GM12878 (cell line): Measurements from ENCODE around the gene MAML3. TPM values are rescaled to one million over a fixed set of nuclear protein-coding genes. Genes with fewer than 3 reads are reported as not detected.

Experiments used
- ATAC-seq: fragments of 200-7000 bp; cut with Tn5 transposase; 3 replicates; pipeline ENCODE4 v1.9.1; 2020; ENCODE audit warnings: mild to moderate bottlenecking, moderate library complexity
- BruUV-seq: library from RNA; stranded (reverse); fragments of 400-500 nt; replicated peaks from 2 replicates; lab custom pipeline; 2021; lab: Mats Ljungman, UMichigan
- CTCF ChIA-PET: fragments of 300-600 bp; sonication (Branson Sonifier 250); formaldehyde crosslinking; extraction: SDS; loops from one replicate; lab custom pipeline; 2021; ENCODE audit warnings: inconsistent platforms; lab: Yijun Ruan, JAX
- POLR2A ChIA-PET: fragments of 350-600 bp; formaldehyde crosslinking; extraction: SDS; loops from one replicate; lab custom pipeline; 2021; ENCODE audit warnings: inconsistent platforms; lab: Charles Lee
- RAD21 ChIA-PET: fragments of 300-600 bp; sonication (Branson Sonifier 250); formaldehyde crosslinking; loops from one replicate; lab custom pipeline; 2023; ENCODE audit warnings: antibody characterized with exemption; ENCODE audit not compliant: unreplicated experiment; lab: Charles Lee
- SMC1A ChIA-PET: fragments of 300-600 bp; sonication (Branson Sonifier 250); formaldehyde crosslinking; loops from one replicate; lab custom pipeline; 2023; ENCODE audit not compliant: unreplicated experiment, uncharacterized antibody; lab: Charles Lee
- DNase-seq: peaks from one replicate; pipeline ENCODE4 v3.0.0-alpha.2; 2011; ENCODE audit warnings: low read depth, low spot score
- FAIRE-seq: peaks from 3 replicates; lab custom pipeline; 2011; peaks lifted over from hg19 to GRCh38; lab: Jason Lieb, UNC
- H2AFZ ChIP-seq: 2 replicates; pipeline ENCODE4 v1.6.0; 2011; ENCODE audit warnings: low read depth, low read length, control low read depth; ENCODE audit not compliant: control insufficient read depth
- H3K27ac ChIP-seq: 2 replicates; pipeline ENCODE4 v1.5.1; 2011; ENCODE audit warnings: control low read depth; ENCODE audit not compliant: control insufficient read depth, insufficient read depth
- H3K27me3 ChIP-seq, 2 experiments: replicated peaks in 1 of 2; 2 replicates each; pipeline versions ENCODE4 v1.6.0 to v1.6.1; 2011; ENCODE audit warnings: low read length in 1 of 2; ENCODE audit not compliant: control insufficient read depth in 2 of 2, insufficient read depth in 2 of 2
- H3K36me3 ChIP-seq, 2 experiments: 2 replicates each; pipeline ENCODE4 v1.5.1; 2011; ENCODE audit warnings: low read length in 1 of 2; ENCODE audit not compliant: control insufficient read depth in 2 of 2, insufficient read depth in 2 of 2
- H3K4me1 ChIP-seq: 2 replicates; pipeline ENCODE4 v1.6.1; 2011; ENCODE audit warnings: mild to moderate bottlenecking, low read length, moderate library complexity, mixed read lengths; ENCODE audit not compliant: control insufficient read depth, insufficient read depth
- H3K4me2 ChIP-seq: 2 replicates; pipeline ENCODE4 v1.6.0; 2011; ENCODE audit warnings: control low read depth; ENCODE audit not compliant: control insufficient read depth, insufficient read depth
- H3K4me3 ChIP-seq: fragments of 200-600 bp; sonication (generic); 2 replicates; pipeline ENCODE4 v1.5.1; 2016
- H3K79me2 ChIP-seq: 2 replicates; pipeline ENCODE4 v1.6.0; 2011; ENCODE audit warnings: low read length; ENCODE audit not compliant: control insufficient read depth, insufficient read depth
- H3K9ac ChIP-seq: 2 replicates; pipeline ENCODE4 v1.8.0; 2011; ENCODE audit warnings: low read length, control low read depth, mixed read lengths; ENCODE audit not compliant: control insufficient read depth, insufficient read depth
- H3K9me3 ChIP-seq: replicated peaks from 3 replicates; pipeline ENCODE4 v1.5.1; 2011; ENCODE audit warnings: mild to moderate bottlenecking, low read length; ENCODE audit not compliant: control insufficient read depth, insufficient read depth
- H4K20me1 ChIP-seq: 2 replicates; pipeline ENCODE4 v1.6.0; 2011; ENCODE audit not compliant: control insufficient read depth, insufficient read depth
- CEBPB ChIP-seq, 2 experiments: fragments of 150-350 bp in 1 of 2; IDR thresholded peaks; 2 replicates each; pipeline ENCODE4 v1.6.1; 2012 to 2014; ENCODE audit warnings: low read depth in 2 of 2, low read length in 2 of 2, borderline replicate concordance in 1 of 2, inconsistent platforms in 1 of 2
- EZH2 ChIP-seq: IDR thresholded peaks from 2 replicates; pipeline ENCODE4 v1.6.1; 2012; ENCODE audit warnings: low read depth, mild to moderate bottlenecking, control low read depth, inconsistent platforms, low read length, borderline replicate concordance; ENCODE audit not compliant: control insufficient read depth
- FOS ChIP-seq: IDR thresholded peaks from 3 replicates; pipeline ENCODE4 v1.6.1; 2011; ENCODE audit warnings: borderline replicate concordance; ENCODE audit not compliant: insufficient read length; ENCODE audit errors: extremely low read depth
- MEF2B ChIP-seq: fragments of 450-650 bp; IDR thresholded peaks from 2 replicates; pipeline ENCODE4 v1.6.1; 2018; ENCODE audit warnings: mild to moderate bottlenecking, moderate library complexity; ENCODE audit not compliant: partially characterized antibody, poor library complexity, severe bottlenecking
- MYB ChIP-seq: fragments of 150-350 bp; IDR thresholded peaks from 2 replicates; pipeline ENCODE4 v1.6.1; 2014; ENCODE audit warnings: mild to moderate bottlenecking, low read depth, low read length, borderline replicate concordance
- POLR2AphosphoS5 ChIP-seq: IDR thresholded peaks from 2 replicates; pipeline ENCODE4 v1.6.1; 2011; ENCODE audit warnings: mild to moderate bottlenecking, low read length, inconsistent platforms
- SRF ChIP-seq, 2 experiments: IDR thresholded peaks; 2 replicates each; pipeline ENCODE4 v1.6.1; 2011; ENCODE audit warnings: low read depth in 2 of 2, low read length in 2 of 2, mild to moderate bottlenecking in 1 of 2, moderate library complexity in 1 of 2
- SUPT20H ChIP-seq: IDR thresholded peaks from 2 replicates; pipeline ENCODE4 v1.6.1; 2011; ENCODE audit warnings: low read depth, mild to moderate bottlenecking, low read length, moderate library complexity, borderline replicate concordance; ENCODE audit not compliant: control insufficient read depth
- SUZ12 ChIP-seq: fragments of 200-600 bp; sonication (generic); IDR thresholded peaks from one replicate; pipeline ENCODE4 v1.6.1; 2018; ENCODE audit warnings: antibody characterized with exemption, mild to moderate bottlenecking; ENCODE audit not compliant: unreplicated experiment
- WGBS: methylation state at CpG from one replicate; pipeline ENCODE4 v1.1.6; 2016; ENCODE audit warnings: low lambda C conversion rate; ENCODE audit not compliant: insufficient replicate concordance, insufficient coverage; ENCODE audit errors: missing lambda C conversion rate; 5-methylcytosine and 5-hydroxymethylcytosine counted together
- in situ Hi-C: fragments of 300-500 bp; cut with MboI; formaldehyde crosslinking; loops from 9 replicates; pipeline ENCODE4 v1.14.3; 2018; ENCODE audit warnings: mixed read lengths
- intact Hi-C: fragments of 100-400 bp; cut with micrococcal nuclease; formaldehyde crosslinking; loops from one replicate; pipeline ENCODE4 v1.14.2; 2022; ENCODE audit not compliant: unreplicated experiment
- polyA plus RNA-seq, 11 experiments: library from polyadenylated mRNA; depleted of rRNA in 4 of 11; unstranded in 6 of 11; stranded (reverse) in 5 of 11; fragments of >200 nt; fragmentation: Nextera tagmentation in 4 of 11; fragmentation: Illumina TruSeq in 1 of 11; extraction: Ambion mirVana in 4 of 11; extraction: Trizol in 1 of 11; gene quantifications; 1 replicate in 1 of 11; 2 replicates in 10 of 11; pipeline versions ENCODE4 v1.2.1 to v1.2.3, GENCODE V29; 2011 to 2016; ENCODE audit warnings: inconsistent platforms in 2 of 11, missing spikeins in 2 of 11, low read depth in 1 of 11
- total RNA-seq, 4 experiments: library from RNA; depleted of rRNA in 3 of 4; stranded (reverse); fragments of >200 nt in 3 of 4; fragmentation: Illumina TruSeq in 1 of 4; extraction: Trizol in 1 of 4; gene quantifications; 2 replicates each; pipeline versions ENCODE4 v1.2.1 to v1.2.3, GENCODE V29; 2013 to 2021

MAML3 gene
- total and polyA plus RNA-seq, 10 of the 15 experiments (the other 5 are each of a cell fraction or from before 2014, with no cell fraction given): under 0.01 to 0.53 (median 0.06) TPM; not detected in 2

DNA sequence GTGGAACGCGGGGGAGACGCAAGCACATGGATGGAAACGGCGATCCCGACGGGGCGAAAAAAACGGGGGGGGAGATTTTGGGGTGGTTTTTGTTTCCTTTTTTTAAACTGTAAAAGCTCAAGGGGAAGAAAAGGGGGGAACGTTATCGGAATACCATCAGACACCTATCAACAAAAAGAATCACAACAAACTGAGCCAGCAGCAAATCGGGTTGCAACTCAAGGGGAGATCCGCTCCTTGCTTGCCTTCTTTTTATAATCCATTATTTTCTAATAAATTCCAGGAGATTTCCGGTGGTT is 616 bp downstream of the MAML3 start:
- ATAC-seq: no peak

DNA sequence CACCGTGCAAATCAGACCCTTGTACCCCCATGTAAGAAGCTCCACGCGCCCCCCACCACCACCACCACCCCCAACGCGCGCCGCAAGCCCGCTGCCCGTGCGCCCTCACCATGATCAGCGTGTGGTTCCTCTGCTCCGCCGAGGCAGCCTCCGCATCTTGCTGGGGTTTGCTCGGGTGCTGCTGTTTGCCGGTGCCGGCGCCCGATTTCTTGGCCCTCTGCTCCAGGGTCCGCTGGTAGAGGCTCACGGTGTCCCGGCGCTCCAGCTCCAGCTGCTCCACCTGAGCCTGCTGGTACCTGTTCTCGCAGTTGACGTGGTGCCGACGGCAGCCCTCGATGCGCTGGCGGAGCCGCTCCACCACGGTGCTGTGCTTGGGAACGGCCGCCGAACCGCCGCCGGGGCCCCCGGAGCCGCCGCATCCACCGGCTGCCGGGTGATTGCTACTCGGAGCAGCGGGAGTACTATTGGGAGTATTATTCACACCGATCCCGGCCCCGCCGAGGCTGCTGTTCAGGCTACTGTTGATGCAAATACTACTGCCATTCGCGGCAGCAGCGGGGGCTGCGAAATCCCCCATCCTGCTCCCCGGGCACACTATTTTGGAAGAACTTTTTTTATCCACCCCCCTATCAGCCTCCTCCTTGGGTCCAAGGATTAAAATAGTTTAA is 1.1 kb downstream of the MAML3 start:
- WGBS: 7% methylated on average over 52 of the region's 54 CpGs
- Histone ChIP-seq H2AFZ (no peak overlapping the region), H3K36me3 (no peaks in the 10 kb centered on the region), H3K4me3 (0 out of 2 replicates have a peak overlapping the region, but pooled peaks have one; percentile 42), H3K27ac (no peak overlapping the region), H3K4me2 (no peak overlapping the region), H3K27me3 (peaks cover 10 to 32% of the 10 kb centered on the region in 2 experiments), H3K79me2 (no peaks in the 10 kb centered on the region), H3K9ac (no peak overlapping the region), H3K4me1 (peaks cover 14% of the 10 kb centered on the region), H3K9me3 (no peaks in the 10 kb centered on the region), H4K20me1 (no peaks in the 10 kb centered on the region; the same call in 1 of the 2 replicates)
- ATAC-seq (no peak), FAIRE-seq (no peak), DNase-seq (no peak)
- SMC1A ChIA-PET: no interaction called here
- 0 out of 2 replicates have a peak, but pooled peaks have one; percentile 13 for TF ChIP-seq EZH2
- TF ChIP-seq MEF2B: no peak
- TF ChIP-seq SUZ12: peak; percentile 96
- TF ChIP-seq SRF (IDR thresholded peaks at IDR 0.05; ENCODE audit: low read depth in 2 of 2, low read length in 2 of 2): no peak
- in situ Hi-C loops (no loop called here), intact Hi-C loops (no loop called here)
- POLR2A ChIA-PET: no interaction called here
- RAD21 ChIA-PET: no interaction called here
- CTCF ChIA-PET: interaction anchor here (0.9 kb wide), 1 partner anchor 8 kb away, joined by 3 read pairs; no protein-coding TSS in a partner anchor
- no TSS peak for BruUV-seq

More for the DNA sequence above, 616 bp downstream of the MAML3 start:
- Histone ChIP-seq H3K79me2 (no peaks in the 10 kb centered on the region), H3K9me3 (no peaks in the 10 kb centered on the region), H2AFZ (no peak overlapping the region), H3K4me3 (peak overlapping the region; percentile 42; the same call in 1 of the 2 replicates), H3K27ac (no peak overlapping the region), H3K36me3 (no peaks in the 10 kb centered on the region), H4K20me1 (no peaks in the 10 kb centered on the region; the same call in 1 of the 2 replicates), H3K9ac (no peak overlapping the region), H3K4me1 (peaks cover 14% of the 10 kb centered on the region), H3K27me3 (peaks cover 10 to 29% of the 10 kb centered on the region in 2 experiments), H3K4me2 (peak overlapping the region; percentile 87; the same call in 1 of the 2 replicates)
- DNase-seq (no peak), FAIRE-seq (no peak)
- no peak for TF ChIP-seq FOS
- TF ChIP-seq SUPT20H: no peak
- TF ChIP-seq CEBPB (IDR thresholded peaks at IDR 0.05; ENCODE audit: borderline replicate concordance in 1 of 2, low read depth in 2 of 2, low read length in 2 of 2): no peak
- TF ChIP-seq POLR2AphosphoS5: no peak
- TF ChIP-seq MYB: no peak
- SMC1A ChIA-PET: interaction anchor here (0.6 kb wide), 1 partner anchor 14 kb away, joined by 3 read pairs; no protein-coding TSS in a partner anchor
- 6% methylated on average over 14 of the region's 14 CpGs for WGBS
- intact Hi-C loops (no loop called here), in situ Hi-C loops (no loop called here)
- BruUV-seq: no TSS peak
- POLR2A ChIA-PET: no interaction called here
- CTCF ChIA-PET: interaction anchor here (0.9 kb wide), 1 partner anchor 9 kb away, joined by 3 read pairs; no protein-coding TSS in a partner anchor
- RAD21 ChIA-PET: no interaction called here
